HG03025 (cell line): ENCODE results near the gene CPNE2.
"Not testable (repeated sequence)": the region's sequence is repeated elsewhere in the genome, so short reads cannot be mapped to it uniquely, and the experiment has no call there.

Source experiments
- ATAC-seq: cut with Tn5 transposase; IDR thresholded peaks from one replicate; pipeline ENCODE4 v1.9.1; 2021; ENCODE audit warnings: mild to moderate bottlenecking, moderate library complexity; ENCODE audit not compliant: unreplicated experiment, low FRiP score

CPNE2 gene

DNA sequence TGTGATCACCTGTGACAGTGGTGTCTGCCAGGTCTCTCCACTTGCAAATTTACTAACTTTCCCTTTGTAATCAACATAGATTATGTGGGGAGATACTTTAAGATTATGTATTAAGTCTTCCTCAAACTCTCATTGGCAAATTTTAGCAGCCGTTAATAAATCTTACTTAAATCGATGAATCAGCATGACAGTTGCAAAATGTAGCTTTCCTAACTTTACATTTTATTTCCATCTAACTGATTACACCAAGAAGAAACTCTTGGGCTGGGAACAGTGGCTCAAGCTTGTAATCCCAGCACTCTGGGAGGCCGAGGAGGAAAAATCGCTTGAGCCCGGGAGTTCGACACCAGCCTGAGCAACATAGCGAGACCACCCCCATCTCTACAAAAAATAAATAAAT lies 23.3 kb upstream of the CPNE2 start:
- no peak for ATAC-seq

DNA sequence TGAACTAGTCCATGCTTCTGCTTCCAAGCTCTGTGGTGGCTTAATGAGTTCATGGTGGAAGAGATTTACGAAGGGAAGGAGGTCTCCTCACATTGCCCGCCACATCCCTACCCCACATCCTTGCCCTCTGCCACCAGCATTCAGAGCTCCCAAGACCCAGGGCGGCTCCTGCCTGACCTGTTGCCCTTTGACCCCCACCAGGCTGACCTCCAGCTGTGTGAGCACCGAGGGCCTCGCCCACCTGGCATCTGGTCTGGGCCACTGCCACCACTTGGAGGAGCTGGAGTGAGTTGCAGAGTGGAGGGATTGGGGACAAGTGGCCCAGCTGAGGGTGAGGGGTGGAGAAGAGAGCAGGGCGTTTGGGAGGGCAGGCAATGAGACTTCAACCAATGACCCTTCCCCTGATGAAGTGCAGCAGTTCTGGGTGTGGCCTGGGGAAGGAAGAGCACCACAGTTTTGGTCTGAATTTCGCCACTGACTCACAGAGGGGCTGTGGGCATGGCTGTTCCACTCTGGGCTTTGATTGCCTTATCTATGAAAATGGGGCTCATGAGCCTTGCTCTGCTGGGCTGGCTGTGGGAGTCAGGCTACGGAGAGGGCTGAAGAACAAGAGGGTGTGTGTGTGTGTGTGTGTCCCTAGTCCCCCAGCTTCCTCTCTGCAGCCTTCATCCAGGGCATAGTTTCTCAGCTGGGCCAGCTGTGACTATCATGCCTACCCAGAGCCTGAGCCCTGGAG lies 22.6 kb upstream of the CPNE2 start:
- ATAC-seq: no peak

DNA sequence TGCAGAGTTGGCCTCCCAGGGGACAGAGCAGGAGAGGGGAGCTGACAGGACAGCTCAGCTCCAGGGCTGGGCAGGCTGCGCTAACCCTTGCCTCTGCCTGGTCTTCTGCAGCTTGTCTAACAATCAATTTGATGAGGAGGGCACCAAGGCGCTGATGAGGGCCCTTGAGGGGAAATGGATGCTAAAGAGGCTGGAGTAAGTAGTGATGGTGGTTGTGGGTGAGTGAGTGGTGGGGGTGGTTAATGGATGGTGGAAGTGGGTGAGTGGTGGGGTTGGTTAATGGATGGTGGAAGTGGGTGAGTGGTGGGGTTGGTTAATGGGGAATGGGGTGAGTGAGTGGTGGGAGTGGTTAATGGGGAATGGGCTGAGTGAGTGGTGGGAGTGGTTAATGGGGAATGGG lies 22.0 kb upstream of the CPNE2 start:
- ATAC-seq: no peak

- not testable (repeated sequence) for ATAC-seq
These were observed 21.2 kb upstream of the CPNE2 start for GRCh38 chr16:57071081-57071732.

DNA sequence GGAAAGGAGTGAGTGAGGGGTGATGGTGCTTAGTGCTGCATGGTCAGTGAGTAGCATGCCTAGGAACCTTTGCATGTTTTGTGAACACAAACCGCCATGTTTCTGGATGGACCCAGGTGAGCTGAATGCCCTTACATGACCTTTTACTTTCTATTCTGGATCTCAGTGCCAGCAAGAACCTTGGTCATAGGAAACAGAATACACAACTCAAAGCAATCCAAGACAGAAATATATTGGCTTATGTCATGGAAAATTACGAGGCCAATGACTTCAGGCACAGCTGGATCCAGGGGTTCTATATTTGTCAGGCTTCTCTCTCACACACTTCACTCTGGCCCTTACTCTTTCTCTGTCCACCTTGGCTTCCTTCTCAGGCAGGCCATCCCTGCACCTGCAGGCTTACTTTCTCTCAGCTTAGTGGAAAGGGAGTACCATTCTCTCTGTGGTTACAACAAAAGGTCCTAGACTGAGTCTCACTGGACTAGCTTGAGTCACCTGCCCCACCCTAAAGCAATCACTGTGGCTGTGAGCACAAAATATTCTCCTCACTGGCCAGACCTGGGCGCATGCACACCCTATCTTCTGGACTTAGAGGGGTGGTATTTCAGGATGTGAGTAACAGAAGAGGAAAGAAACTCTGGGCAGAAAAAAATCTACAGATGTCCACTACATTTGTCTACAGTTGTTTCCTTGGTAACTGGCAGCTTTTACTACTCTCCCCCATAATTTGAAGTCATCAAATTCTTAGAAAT lies 20.4 kb upstream of the CPNE2 start:
- ATAC-seq: no peak

GRCh38 chr16:57072616-57073275 lies 19.6 kb upstream of the CPNE2 start:
- ATAC-seq: no peak

DNA sequence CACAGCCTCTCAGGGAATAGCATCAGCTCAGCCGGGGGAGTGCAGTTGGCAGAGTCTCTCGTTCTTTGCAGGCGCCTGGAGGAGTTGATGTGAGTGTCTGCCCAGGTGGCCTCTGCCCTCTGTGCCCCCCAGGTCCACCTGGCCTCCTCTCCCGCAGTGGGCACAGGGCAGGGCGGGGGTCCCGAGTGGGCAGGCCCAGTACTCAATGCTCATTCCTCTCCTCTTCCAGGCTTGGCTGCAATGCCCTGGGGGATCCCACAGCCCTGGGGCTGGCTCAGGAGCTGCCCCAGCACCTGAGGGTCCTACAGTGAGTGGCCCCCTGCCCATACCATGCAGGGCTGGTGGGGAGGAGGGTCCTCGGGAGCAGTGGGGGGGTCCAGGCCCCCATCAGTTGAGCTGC lies 14.7 kb upstream of the CPNE2 start:
- no peak for ATAC-seq

DNA sequence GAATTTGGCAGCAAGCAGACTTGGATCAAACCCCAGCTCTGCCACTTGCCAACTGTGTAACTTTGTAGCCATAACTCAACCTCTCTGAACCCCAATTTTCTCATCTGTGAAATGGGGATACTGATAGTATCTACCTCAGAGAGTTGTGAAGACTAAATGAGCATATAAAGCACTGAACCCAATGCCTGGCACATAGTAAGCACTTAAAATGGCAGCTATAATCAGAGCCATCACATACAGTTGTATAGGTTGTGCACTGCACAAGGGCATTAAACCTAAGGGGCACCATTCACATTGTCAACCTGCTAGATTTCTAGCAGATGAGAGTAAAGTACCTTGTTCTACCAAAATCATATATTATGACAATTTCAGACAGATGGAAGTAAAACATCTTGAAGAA lies 10.6 kb upstream of the CPNE2 start:
- ATAC-seq: no peak

GRCh38 chr16:57082664-57083063 lies 9.7 kb upstream of the CPNE2 start:
- ATAC-seq: no peak

GRCh38 chr16:57083485-57084126 lies 8.8 kb upstream of the CPNE2 start:
- ATAC-seq: no peak

DNA sequence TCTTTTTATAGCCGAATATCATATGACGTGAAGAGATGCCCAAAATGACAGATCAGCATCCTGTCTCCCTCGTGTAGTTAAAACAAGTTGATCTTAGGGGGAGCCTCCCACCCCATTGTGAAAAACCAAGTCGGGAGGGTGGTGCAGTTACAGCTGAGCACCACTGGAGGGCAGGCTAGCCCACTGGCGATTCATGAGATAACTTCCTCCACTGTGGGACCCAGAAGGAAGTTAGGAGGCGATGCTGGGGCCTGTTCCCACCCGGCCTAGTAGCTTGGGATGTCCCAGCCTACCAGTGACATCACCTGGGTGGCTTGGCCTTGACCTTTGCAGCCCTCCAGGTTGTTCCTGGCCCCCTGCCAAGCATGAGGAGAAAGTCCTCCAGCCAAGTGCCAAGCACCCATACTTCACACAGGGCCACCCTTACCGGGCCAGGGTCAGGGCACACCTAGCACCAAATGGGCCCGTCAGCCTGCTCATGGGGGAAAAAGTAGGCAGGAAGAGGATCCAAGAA lies 8.1 kb upstream of the CPNE2 start:
- ATAC-seq: no peak

- no peak for ATAC-seq
These were observed 7.4 kb upstream of the CPNE2 start for GRCh38 chr16:57084996-57085395.

DNA sequence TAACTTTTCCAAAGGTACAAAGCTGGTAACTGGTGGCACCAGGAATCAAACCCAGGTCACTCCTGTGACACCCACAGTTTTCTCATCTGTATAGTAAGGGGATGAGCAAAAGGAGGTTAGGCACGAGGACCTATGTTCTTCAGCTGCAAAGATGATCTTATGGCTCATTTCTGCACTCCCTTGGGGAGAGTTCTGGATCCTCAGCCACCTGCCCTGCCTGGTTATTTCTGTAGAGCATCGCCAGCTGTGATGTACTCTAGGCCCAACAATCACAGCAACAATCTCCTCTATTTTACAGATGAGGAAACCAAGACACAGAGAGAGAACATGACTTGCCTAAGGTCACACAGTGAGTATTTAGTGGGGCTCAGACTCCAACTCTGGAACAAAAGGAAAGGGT lies 5.4 kb upstream of the CPNE2 start:
- ATAC-seq: no peak

DNA sequence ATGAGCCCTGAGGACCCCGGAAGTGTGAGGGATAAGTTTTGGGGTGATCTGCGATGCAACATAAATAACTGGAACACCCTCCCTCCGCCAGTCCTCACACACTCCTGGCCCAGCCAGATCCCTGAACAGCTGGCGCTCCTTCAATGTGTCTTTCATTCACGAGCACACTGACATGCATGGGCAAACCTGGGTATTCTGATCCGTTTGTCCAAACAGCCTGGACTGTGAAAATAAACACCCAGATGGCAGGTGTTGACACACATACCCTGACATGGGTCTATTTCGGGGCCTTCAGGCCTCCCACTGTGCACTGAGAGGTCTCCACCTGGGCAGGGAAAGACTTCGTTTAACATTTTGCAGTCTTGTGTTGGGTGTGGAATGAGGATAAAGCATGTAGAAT lies 3.0 kb upstream of the CPNE2 start:
- no peak for ATAC-seq

GRCh38 chr16:57091200-57091974 lies 996 bp upstream of the CPNE2 start:
- no peak for ATAC-seq

DNA sequence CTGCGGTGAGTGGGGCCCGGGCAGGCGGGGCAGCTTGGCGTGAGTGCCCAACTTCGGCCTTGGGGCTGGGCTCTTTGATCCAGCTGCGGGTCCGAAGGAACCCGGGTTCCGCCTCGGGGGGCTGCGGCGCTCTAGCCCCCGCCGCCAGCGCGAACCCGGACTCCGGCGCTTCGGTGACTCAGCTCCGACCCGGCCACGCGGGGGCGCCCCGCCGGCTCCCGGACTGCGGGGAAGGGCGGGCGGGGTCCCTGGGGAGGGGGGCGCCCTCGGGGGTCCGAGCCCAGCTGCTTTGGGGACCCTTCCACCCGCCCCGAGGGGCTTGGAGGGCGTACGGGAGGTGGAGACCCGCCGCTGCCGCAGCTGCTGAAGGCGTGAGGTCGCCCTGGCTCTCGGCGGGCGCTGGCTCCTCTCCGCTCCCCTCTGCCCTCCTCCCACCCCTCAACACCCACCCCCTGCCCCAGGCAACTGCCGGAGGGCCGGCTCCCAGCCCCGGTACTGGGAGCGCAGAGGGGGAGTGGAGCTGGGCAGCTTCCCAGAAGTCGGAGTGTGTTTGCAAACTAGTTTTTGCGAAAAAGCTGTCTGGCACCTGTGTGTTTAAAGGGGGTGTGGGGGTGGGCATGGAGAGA lies 516 bp downstream of the CPNE2 start:
- no peak for ATAC-seq

- no peak for ATAC-seq
These were observed 1.5 kb downstream of the CPNE2 start for GRCh38 chr16:57093666-57094564.

- ATAC-seq: no peak
These were observed 2.5 kb downstream of the CPNE2 start for GRCh38 chr16:57094911-57095310.
